Fibroblast of lung (primary cell): ENCODE results near the gene ELFN2. TPM values are rescaled to one million over a fixed set of nuclear protein-coding genes. Genes with fewer than 3 reads are reported as not detected.

Source experiments
- DNase-seq, 2 donors: peaks; one replicate each; pipeline versions ENCODE4 v3.0.0 to v3.0.0-alpha.2; 2010; ENCODE audit warnings: low read depth in 2 of 2
- H2AFZ ChIP-seq: 2 replicates; pipeline ENCODE4 v1.5.1; 2012; ENCODE audit warnings: low read length, control low read depth, inconsistent platforms
- H3K27ac ChIP-seq: 2 replicates; pipeline ENCODE4 v1.5.1; 2011; ENCODE audit warnings: low read length, control low read depth; ENCODE audit not compliant: insufficient read depth
- H3K27me3 ChIP-seq: 2 replicates; pipeline ENCODE4 v1.5.1; 2011; ENCODE audit warnings: mild to moderate bottlenecking, low read length; ENCODE audit not compliant: control insufficient read depth, insufficient read depth
- H3K36me3 ChIP-seq: 2 replicates; pipeline ENCODE4 v1.5.1; 2011; ENCODE audit warnings: low read length; ENCODE audit not compliant: control insufficient read depth, insufficient read depth
- H3K4me1 ChIP-seq: 2 replicates; pipeline ENCODE4 v1.5.1; 2011; ENCODE audit warnings: low read length; ENCODE audit not compliant: control insufficient read depth, insufficient read depth; ENCODE audit errors: extremely low read depth
- H3K4me2 ChIP-seq: 2 replicates; pipeline ENCODE4 v1.5.1; 2011; ENCODE audit warnings: low read length, control low read depth; ENCODE audit not compliant: insufficient read depth; ENCODE audit errors: extremely low read depth
- H3K4me3 ChIP-seq, 4 experiments: fragments of 200-600 bp in 1 of 4; sonication (generic) in 1 of 4; replicated peaks in 1 of 4; 2 replicates each; pipeline ENCODE4 v1.5.1; 2011 to 2016; ENCODE audit warnings: low read length in 4 of 4, low read depth in 3 of 4, mild to moderate bottlenecking in 3 of 4, control low read depth in 2 of 4, inconsistent platforms in 1 of 4, mixed read lengths in 1 of 4; ENCODE audit not compliant: insufficient read depth in 1 of 4; ENCODE audit errors: control extremely low read depth in 1 of 4
- H3K79me2 ChIP-seq: 2 replicates; pipeline ENCODE4 v1.5.1; 2012; ENCODE audit warnings: mild to moderate bottlenecking, low read length, inconsistent platforms; ENCODE audit not compliant: control insufficient read depth, insufficient read depth
- H3K9ac ChIP-seq: 2 replicates; pipeline ENCODE4 v1.5.1; 2011; ENCODE audit warnings: mild to moderate bottlenecking, low read length, control low read depth; ENCODE audit not compliant: insufficient read depth
- H3K9me3 ChIP-seq: 2 replicates; pipeline ENCODE4 v1.5.1; 2012; ENCODE audit warnings: low read depth, low read length; ENCODE audit not compliant: control insufficient read depth, insufficient read depth
- H4K20me1 ChIP-seq: 2 replicates; pipeline ENCODE4 v1.5.1; 2011; ENCODE audit warnings: low read length; ENCODE audit not compliant: control insufficient read depth, insufficient read depth; ENCODE audit errors: extremely low read depth
- EZH2 ChIP-seq: IDR thresholded peaks from 2 replicates; pipeline ENCODE4 v1.5.1; 2012; ENCODE audit warnings: low read length, control low read depth, mild to moderate bottlenecking; ENCODE audit errors: missing control alignments
- polyA minus RNA-seq: library from RNA; depleted of rRNA, polyadenylated mRNA; stranded (reverse); fragments of >200 nt; gene quantifications from 2 replicates; pipeline ENCODE4 v1.2.3, GENCODE V29; 2011; ENCODE audit warnings: low replicate concordance
- polyA plus RNA-seq, 2 donors: library from polyadenylated mRNA; depleted of rRNA in 1 of 2; stranded (reverse) in 1 of 2; unstranded in 1 of 2; fragments of >200 nt; gene quantifications; 2 replicates each; pipeline ENCODE4 v1.2.1, GENCODE V29; 2011 to 2012; ENCODE audit warnings: missing spikeins in 1 of 2
- total RNA-seq: library from RNA; depleted of rRNA; stranded (reverse); fragments of >200 nt; gene quantifications from 2 replicates; pipeline ENCODE4 v1.2.1, GENCODE V29; 2014
- TF ChIP-seq, protein P1 (sequence below), 2 donors: IDR thresholded peaks in 1 of 2; conservative IDR thresholded peaks in 1 of 2; 1 replicate in 1 of 2; 2 replicates in 1 of 2; pipeline ENCODE4 v1.5.1; 2011 to 2012; ENCODE audit warnings: low read length in 2 of 2, control low read depth in 1 of 2, inconsistent platforms in 1 of 2, low read depth in 1 of 2, mild to moderate bottlenecking in 1 of 2

Gene ELFN2, protein sequence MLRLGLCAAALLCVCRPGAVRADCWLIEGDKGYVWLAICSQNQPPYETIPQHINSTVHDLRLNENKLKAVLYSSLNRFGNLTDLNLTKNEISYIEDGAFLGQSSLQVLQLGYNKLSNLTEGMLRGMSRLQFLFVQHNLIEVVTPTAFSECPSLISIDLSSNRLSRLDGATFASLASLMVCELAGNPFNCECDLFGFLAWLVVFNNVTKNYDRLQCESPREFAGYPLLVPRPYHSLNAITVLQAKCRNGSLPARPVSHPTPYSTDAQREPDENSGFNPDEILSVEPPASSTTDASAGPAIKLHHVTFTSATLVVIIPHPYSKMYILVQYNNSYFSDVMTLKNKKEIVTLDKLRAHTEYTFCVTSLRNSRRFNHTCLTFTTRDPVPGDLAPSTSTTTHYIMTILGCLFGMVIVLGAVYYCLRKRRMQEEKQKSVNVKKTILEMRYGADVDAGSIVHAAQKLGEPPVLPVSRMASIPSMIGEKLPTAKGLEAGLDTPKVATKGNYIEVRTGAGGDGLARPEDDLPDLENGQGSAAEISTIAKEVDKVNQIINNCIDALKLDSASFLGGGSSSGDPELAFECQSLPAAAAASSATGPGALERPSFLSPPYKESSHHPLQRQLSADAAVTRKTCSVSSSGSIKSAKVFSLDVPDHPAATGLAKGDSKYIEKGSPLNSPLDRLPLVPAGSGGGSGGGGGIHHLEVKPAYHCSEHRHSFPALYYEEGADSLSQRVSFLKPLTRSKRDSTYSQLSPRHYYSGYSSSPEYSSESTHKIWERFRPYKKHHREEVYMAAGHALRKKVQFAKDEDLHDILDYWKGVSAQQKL
- under 0.01 TPM in 2 replicates for total RNA-seq
- polyA plus RNA-seq = 0.02 and 0.10 TPM in 2 replicates
- polyA plus RNA-seq (2012) = 0.14 and 0.44 TPM in 2 replicates
- polyA minus RNA-seq = 0.52 and 0.67 TPM in 2 replicates

DNA sequence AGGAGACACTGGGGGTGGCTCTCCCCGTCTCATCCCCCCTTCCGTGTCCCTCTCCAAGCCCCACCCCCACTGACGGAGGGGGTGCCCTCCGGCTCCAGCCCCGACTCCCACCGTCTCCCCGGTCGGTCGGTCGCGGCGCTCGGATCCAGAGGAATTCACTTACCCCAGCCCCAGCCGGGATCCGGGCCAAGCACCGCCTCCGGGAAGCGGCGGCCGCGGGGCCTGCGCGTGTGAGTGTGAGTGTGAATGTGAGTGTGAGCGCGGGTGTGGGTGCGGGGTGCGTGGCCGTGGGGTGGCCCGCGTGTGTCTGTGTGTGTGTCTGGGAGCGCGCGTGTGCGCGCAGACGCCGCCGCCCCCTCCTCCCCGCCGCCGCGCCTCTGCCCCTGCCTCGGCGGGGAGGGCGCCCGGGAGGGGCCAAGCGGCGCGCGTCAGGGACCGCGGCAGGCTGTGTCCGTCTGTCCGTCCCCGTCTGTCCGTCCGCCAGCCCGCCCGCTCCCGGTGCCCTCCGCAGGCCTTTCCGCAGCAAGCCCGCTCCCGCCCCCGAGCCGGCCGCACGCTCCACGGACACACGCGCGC lies at the start of gene ELFN2:
Gene ELFN2 (minus strand): TSS at position 345 of the 576 bp plus-strand sequence. CDS start 51,945 bp downstream, outside the sequence.
- TF ChIP-seq, protein P1, sequence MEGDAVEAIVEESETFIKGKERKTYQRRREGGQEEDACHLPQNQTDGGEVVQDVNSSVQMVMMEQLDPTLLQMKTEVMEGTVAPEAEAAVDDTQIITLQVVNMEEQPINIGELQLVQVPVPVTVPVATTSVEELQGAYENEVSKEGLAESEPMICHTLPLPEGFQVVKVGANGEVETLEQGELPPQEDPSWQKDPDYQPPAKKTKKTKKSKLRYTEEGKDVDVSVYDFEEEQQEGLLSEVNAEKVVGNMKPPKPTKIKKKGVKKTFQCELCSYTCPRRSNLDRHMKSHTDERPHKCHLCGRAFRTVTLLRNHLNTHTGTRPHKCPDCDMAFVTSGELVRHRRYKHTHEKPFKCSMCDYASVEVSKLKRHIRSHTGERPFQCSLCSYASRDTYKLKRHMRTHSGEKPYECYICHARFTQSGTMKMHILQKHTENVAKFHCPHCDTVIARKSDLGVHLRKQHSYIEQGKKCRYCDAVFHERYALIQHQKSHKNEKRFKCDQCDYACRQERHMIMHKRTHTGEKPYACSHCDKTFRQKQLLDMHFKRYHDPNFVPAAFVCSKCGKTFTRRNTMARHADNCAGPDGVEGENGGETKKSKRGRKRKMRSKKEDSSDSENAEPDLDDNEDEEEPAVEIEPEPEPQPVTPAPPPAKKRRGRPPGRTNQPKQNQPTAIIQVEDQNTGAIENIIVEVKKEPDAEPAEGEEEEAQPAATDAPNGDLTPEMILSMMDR (conservative IDR thresholded peaks at IDR 0.05 in 1 of 2, IDR thresholded peaks at IDR 0.05 in 1 of 2; ENCODE audit: low read depth in 1 of 2, low read length in 2 of 2) = no peak
- TF ChIP-seq EZH2 = peak; percentile 32
- peak within 1 kb of the TSS in 3 of 4 experiments; percentile 14 to 46 (median 44) for H3K4me3 ChIP-seq
- H3K4me2 ChIP-seq = peak within 1 kb of the TSS; percentile 44
- H3K27me3 ChIP-seq = peaks cover 33% of the 10 kb centered on the region
- no peaks in the 10 kb centered on the region for H3K9me3 ChIP-seq
- DNase-seq = peak; percentile 12 to 48
- H3K79me2 ChIP-seq = no peaks in the 10 kb centered on the region
- H3K36me3 ChIP-seq = no peaks in the 10 kb centered on the region
- H3K27ac ChIP-seq = no peak within 1 kb of the TSS
- peaks cover 5% of the 10 kb centered on the region for H3K4me1 ChIP-seq
- H3K9ac ChIP-seq = peak within 1 kb of the TSS; percentile 16
- no peak within 1 kb of the TSS for H2AFZ ChIP-seq
- H4K20me1 ChIP-seq = no peaks in the 10 kb centered on the region

DNA sequence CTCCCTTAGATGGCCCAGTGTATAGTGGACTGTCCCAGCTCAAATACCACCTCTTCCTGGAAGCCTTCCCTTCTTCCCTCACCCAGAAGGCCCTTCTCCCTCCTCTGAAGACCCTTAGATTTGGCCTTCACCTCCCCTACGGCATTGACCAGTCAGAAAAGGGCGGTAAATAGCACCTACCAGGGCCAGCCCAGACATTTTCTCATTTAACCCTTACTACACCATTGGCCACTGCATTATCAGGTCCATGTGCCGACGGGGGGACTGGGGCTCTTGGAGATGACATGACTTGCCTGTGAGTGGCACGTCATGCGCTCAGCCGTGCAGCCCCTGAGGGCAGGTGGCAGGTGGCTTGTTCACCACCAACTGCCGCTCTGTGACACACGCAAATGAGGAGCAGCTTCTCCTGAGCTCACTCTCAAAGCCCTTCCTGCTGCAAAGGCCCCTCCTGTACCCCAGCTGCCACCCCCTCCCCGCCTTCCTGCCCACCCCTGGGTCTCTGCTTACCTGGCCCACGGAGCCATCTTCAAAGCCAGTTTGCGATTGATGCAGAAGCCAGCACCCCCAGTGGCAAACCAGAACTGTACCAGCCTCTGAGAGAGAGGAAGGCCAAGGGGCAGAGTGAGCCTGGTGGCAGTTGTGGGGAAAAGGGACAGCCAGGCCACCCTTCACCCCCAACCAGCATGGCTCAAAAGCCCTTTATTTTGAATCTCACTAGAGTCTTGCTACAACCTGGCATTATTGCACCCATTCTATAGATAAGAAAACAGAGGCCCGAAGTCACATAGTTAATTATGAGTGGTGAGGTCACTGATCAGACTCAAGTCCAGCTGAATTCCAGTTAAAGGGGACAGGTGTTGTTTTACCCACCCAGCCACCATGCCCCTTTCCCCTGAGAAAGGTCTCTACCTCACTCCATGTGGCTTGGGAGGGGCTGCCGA lies 49.4 kb upstream of the ELFN2 start:
- DNase-seq = no peak
- Histone ChIP-seq H3K27ac (no peak overlapping the region), H3K27me3 (peaks cover 23% of the 10 kb centered on the region), H3K79me2 (no peaks in the 10 kb centered on the region), H3K36me3 (no peaks in the 10 kb centered on the region), H2AFZ (no peak overlapping the region), H3K9me3 (no peaks in the 10 kb centered on the region), H3K4me1 (no peaks in the 10 kb centered on the region), H4K20me1 (no peaks in the 10 kb centered on the region), H3K4me3 (no peak overlapping the region), H3K9ac (no peak overlapping the region), H3K4me2 (no peak overlapping the region)
- no peak for TF ChIP-seq EZH2

DNA sequence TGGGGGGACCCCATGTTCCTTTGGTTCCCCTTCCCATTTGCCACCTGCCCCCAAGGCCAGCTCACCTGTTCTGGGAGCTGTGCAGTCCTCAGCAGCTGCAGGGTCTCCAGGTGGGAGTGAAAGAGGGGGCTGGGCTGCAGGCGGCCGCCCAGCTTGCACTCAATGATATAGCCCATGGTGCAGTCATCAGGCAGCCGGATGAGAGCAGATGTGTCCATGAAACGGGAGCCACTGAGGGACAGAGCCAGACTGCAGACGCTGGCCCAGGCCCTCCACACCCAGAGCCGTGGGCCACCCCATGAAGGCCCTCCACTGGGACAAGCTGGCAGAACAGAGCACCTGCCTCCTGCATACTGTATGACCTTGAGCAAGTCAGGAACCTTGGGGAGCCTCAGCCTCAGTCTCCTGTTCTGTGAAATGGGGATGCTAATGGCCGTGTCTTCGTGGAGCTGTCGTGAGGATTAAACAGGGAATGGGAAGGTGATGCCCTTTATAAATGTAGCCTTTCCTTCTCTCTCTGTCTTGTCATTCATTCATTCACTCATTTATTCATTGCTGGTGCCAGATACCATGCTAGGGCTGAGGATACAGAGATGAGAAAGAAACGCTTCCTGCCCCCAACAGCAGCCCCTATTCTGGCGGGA lies 47.3 kb upstream of the ELFN2 start:
- peaks cover 21% of the 10 kb centered on the region for H3K27me3 ChIP-seq
- no peak for TF ChIP-seq EZH2
- TF ChIP-seq, protein P1 (conservative IDR thresholded peaks at IDR 0.05 in 1 of 2, IDR thresholded peaks at IDR 0.05 in 1 of 2; ENCODE audit: low read depth in 1 of 2, low read length in 2 of 2) = no peak
- H3K27ac ChIP-seq = no peak overlapping the region
- H3K36me3 ChIP-seq = no peaks in the 10 kb centered on the region
- no peaks in the 10 kb centered on the region for H4K20me1 ChIP-seq
- H3K4me2 ChIP-seq = no peak overlapping the region
- H2AFZ ChIP-seq = no peak overlapping the region
- no peaks in the 10 kb centered on the region for H3K9me3 ChIP-seq
- H3K9ac ChIP-seq = no peak overlapping the region
- no peaks in the 10 kb centered on the region for H3K4me1 ChIP-seq
- no peak overlapping the region for H3K4me3 ChIP-seq
- no peaks in the 10 kb centered on the region for H3K79me2 ChIP-seq
- DNase-seq = no peak
